ENCODE results near the gene SCARB2.

SCARB2 gene

GRCh38 chr4:76188149-76188548 lies 25.5 kb downstream of the SCARB2 start:
- Histone ChIP-seq H3K27ac (ENCODE audit: low read depth, low read length) (no peak overlapping the region), H3K4me1 (ENCODE audit: control insufficient read depth, insufficient read depth, low read length, unreplicated experiment) (peaks cover 4% of the 10 kb centered on the region), H3K27me3 (ENCODE audit: insufficient read depth, low read length) (no peaks in the 10 kb centered on the region), H3K79me2 (ENCODE audit: control insufficient read depth, insufficient read depth, low read length, unreplicated experiment) (peaks cover 58% of the 10 kb centered on the region), H3K36me3 (ENCODE audit: insufficient read depth, low read length) (peaks cover 34% of the 10 kb centered on the region), H2AFZ (ENCODE audit: low read length, unreplicated experiment) (no peak overlapping the region), H3K4me3 (ENCODE audit: low read depth, low read length) (no peak overlapping the region)

- Histone ChIP-seq H3K4me1 (ENCODE audit: control insufficient read depth, insufficient read depth, low read length, unreplicated experiment) (peaks cover 4% of the 10 kb centered on the region), H3K27me3 (ENCODE audit: insufficient read depth, low read length) (no peaks in the 10 kb centered on the region), H3K27ac (ENCODE audit: low read depth, low read length) (no peak overlapping the region), H3K79me2 (ENCODE audit: control insufficient read depth, insufficient read depth, low read length, unreplicated experiment) (peaks cover 54% of the 10 kb centered on the region), H2AFZ (ENCODE audit: low read length, unreplicated experiment) (no peak overlapping the region), H3K36me3 (ENCODE audit: insufficient read depth, low read length) (peaks cover 24% of the 10 kb centered on the region), H3K4me3 (ENCODE audit: low read depth, low read length) (no peak overlapping the region)
Measured at GRCh38 chr4:76187152-76187551, 26.5 kb downstream of the SCARB2 start.

- Histone ChIP-seq H3K79me2 (ENCODE audit: control insufficient read depth, insufficient read depth, low read length, unreplicated experiment) (peaks cover 22% of the 10 kb centered on the region), H3K36me3 (ENCODE audit: insufficient read depth, low read length) (peaks cover 22% of the 10 kb centered on the region), H3K27ac (ENCODE audit: low read depth, low read length) (no peak overlapping the region)
Measured at GRCh38 chr4:76182463-76182862, 31.2 kb downstream of the SCARB2 start.

GRCh38 chr4:76179398-76180318 lies 34.0 kb downstream of the SCARB2 start:
- Histone ChIP-seq H3K4me1 (ENCODE audit: control insufficient read depth, insufficient read depth, low read length, unreplicated experiment) (no peaks in the 10 kb centered on the region), H3K27me3 (ENCODE audit: insufficient read depth, low read length) (no peaks in the 10 kb centered on the region), H2AFZ (ENCODE audit: low read length, unreplicated experiment) (no peak overlapping the region), H3K4me3 (ENCODE audit: low read depth, low read length) (no peak overlapping the region), H3K27ac (ENCODE audit: low read depth, low read length) (no peak overlapping the region), H3K79me2 (ENCODE audit: control insufficient read depth, insufficient read depth, low read length, unreplicated experiment) (peaks cover 4% of the 10 kb centered on the region), H3K36me3 (ENCODE audit: insufficient read depth, low read length) (peaks cover 25% of the 10 kb centered on the region)

More at GRCh38 chr4:76182463-76182862, 31.2 kb downstream of the SCARB2 start:
- Histone ChIP-seq H3K27me3 (ENCODE audit: insufficient read depth, low read length) (no peaks in the 10 kb centered on the region), H3K4me3 (ENCODE audit: low read depth, low read length) (no peak overlapping the region), H3K4me1 (ENCODE audit: control insufficient read depth, insufficient read depth, low read length, unreplicated experiment) (no peaks in the 10 kb centered on the region), H2AFZ (ENCODE audit: low read length, unreplicated experiment) (no peak overlapping the region)

GRCh38 chr4:76178296-76178695 lies 35.3 kb downstream of the SCARB2 start:
- Histone ChIP-seq H3K4me3 (ENCODE audit: low read depth, low read length) (no peak overlapping the region), H3K27ac (ENCODE audit: low read depth, low read length) (no peak overlapping the region), H2AFZ (ENCODE audit: low read length, unreplicated experiment) (no peak overlapping the region), H3K79me2 (ENCODE audit: control insufficient read depth, insufficient read depth, low read length, unreplicated experiment) (peaks cover 4% of the 10 kb centered on the region), H3K4me1 (ENCODE audit: control insufficient read depth, insufficient read depth, low read length, unreplicated experiment) (no peaks in the 10 kb centered on the region), H3K36me3 (ENCODE audit: insufficient read depth, low read length) (peaks cover 39% of the 10 kb centered on the region), H3K27me3 (ENCODE audit: insufficient read depth, low read length) (no peaks in the 10 kb centered on the region)

- Histone ChIP-seq H3K36me3 (ENCODE audit: insufficient read depth, low read length) (peaks cover 44% of the 10 kb centered on the region), H3K27me3 (ENCODE audit: insufficient read depth, low read length) (no peaks in the 10 kb centered on the region), H3K4me1 (ENCODE audit: control insufficient read depth, insufficient read depth, low read length, unreplicated experiment) (no peaks in the 10 kb centered on the region), H3K27ac (ENCODE audit: low read depth, low read length) (no peak overlapping the region), H3K4me3 (ENCODE audit: low read depth, low read length) (no peak overlapping the region), H2AFZ (ENCODE audit: low read length, unreplicated experiment) (no peak overlapping the region), H3K79me2 (ENCODE audit: control insufficient read depth, insufficient read depth, low read length, unreplicated experiment) (peaks cover 4% of the 10 kb centered on the region)
Measured at GRCh38 chr4:76177709-76178108, 35.9 kb downstream of the SCARB2 start.

GRCh38 chr4:76175336-76175735 lies 38.3 kb downstream of the SCARB2 start:
- Histone ChIP-seq H3K27ac (ENCODE audit: low read depth, low read length) (no peak overlapping the region), H3K4me1 (ENCODE audit: control insufficient read depth, insufficient read depth, low read length, unreplicated experiment) (no peaks in the 10 kb centered on the region), H3K36me3 (ENCODE audit: insufficient read depth, low read length) (peaks cover 39% of the 10 kb centered on the region), H3K4me3 (ENCODE audit: low read depth, low read length) (no peak overlapping the region), H2AFZ (ENCODE audit: low read length, unreplicated experiment) (no peak overlapping the region), H3K27me3 (ENCODE audit: insufficient read depth, low read length) (no peaks in the 10 kb centered on the region), H3K79me2 (ENCODE audit: control insufficient read depth, insufficient read depth, low read length, unreplicated experiment) (no peaks in the 10 kb centered on the region)

GRCh38 chr4:76174216-76174615 lies 39.4 kb downstream of the SCARB2 start:
- H3K27ac ChIP-seq (ENCODE audit: low read depth, low read length), result no peak overlapping the region
- H3K79me2 ChIP-seq (ENCODE audit: control insufficient read depth, insufficient read depth, low read length, unreplicated experiment), result no peaks in the 10 kb centered on the region
- peaks cover 43% of the 10 kb centered on the region for H3K36me3 ChIP-seq (ENCODE audit: insufficient read depth, low read length)
- H3K4me3 ChIP-seq (ENCODE audit: low read depth, low read length), result no peak overlapping the region
- no peaks in the 10 kb centered on the region for H3K27me3 ChIP-seq (ENCODE audit: insufficient read depth, low read length)
- no peak overlapping the region for H2AFZ ChIP-seq (ENCODE audit: low read length, unreplicated experiment)
- no peaks in the 10 kb centered on the region for H3K4me1 ChIP-seq (ENCODE audit: control insufficient read depth, insufficient read depth, low read length, unreplicated experiment)

- Histone ChIP-seq H3K27ac (ENCODE audit: low read depth, low read length) (no peak overlapping the region), H3K4me3 (ENCODE audit: low read depth, low read length) (no peak overlapping the region), H3K27me3 (ENCODE audit: insufficient read depth, low read length) (no peaks in the 10 kb centered on the region), H3K36me3 (ENCODE audit: insufficient read depth, low read length) (peaks cover 42% of the 10 kb centered on the region), H3K4me1 (ENCODE audit: control insufficient read depth, insufficient read depth, low read length, unreplicated experiment) (no peaks in the 10 kb centered on the region), H2AFZ (ENCODE audit: low read length, unreplicated experiment) (no peak overlapping the region), H3K79me2 (ENCODE audit: control insufficient read depth, insufficient read depth, low read length, unreplicated experiment) (no peaks in the 10 kb centered on the region)
Measured at GRCh38 chr4:76168688-76169087, 44.9 kb downstream of the SCARB2 start.

- Histone ChIP-seq H2AFZ (ENCODE audit: low read length, unreplicated experiment) (no peak overlapping the region), H3K4me1 (ENCODE audit: control insufficient read depth, insufficient read depth, low read length, unreplicated experiment) (no peaks in the 10 kb centered on the region), H3K27ac (ENCODE audit: low read depth, low read length) (no peak overlapping the region), H3K36me3 (ENCODE audit: insufficient read depth, low read length) (peaks cover 52% of the 10 kb centered on the region), H3K4me3 (ENCODE audit: low read depth, low read length) (no peak overlapping the region), H3K27me3 (ENCODE audit: insufficient read depth, low read length) (no peaks in the 10 kb centered on the region), H3K79me2 (ENCODE audit: control insufficient read depth, insufficient read depth, low read length, unreplicated experiment) (no peaks in the 10 kb centered on the region)
Measured at GRCh38 chr4:76166480-76166879, 47.1 kb downstream of the SCARB2 start.

GRCh38 chr4:76160355-76160754 lies 53.3 kb downstream of the SCARB2 start:
- no peaks in the 10 kb centered on the region for H3K27me3 ChIP-seq (ENCODE audit: insufficient read depth, low read length)
- no peak overlapping the region for H3K4me3 ChIP-seq (ENCODE audit: low read depth, low read length)
- no peaks in the 10 kb centered on the region for H3K79me2 ChIP-seq (ENCODE audit: control insufficient read depth, insufficient read depth, low read length, unreplicated experiment)
- H3K36me3 ChIP-seq (ENCODE audit: insufficient read depth, low read length), result peaks cover 25% of the 10 kb centered on the region
- no peak overlapping the region for H3K27ac ChIP-seq (ENCODE audit: low read depth, low read length)
- no peaks in the 10 kb centered on the region for H3K4me1 ChIP-seq (ENCODE audit: control insufficient read depth, insufficient read depth, low read length, unreplicated experiment)
- H2AFZ ChIP-seq (ENCODE audit: low read length, unreplicated experiment), result no peak overlapping the region
